ENCODE data around the gene AGBL4. TPM values are rescaled to one million over a fixed set of nuclear protein-coding genes. Genes with fewer than 3 reads are reported as not detected.

The AGBL4 gene
- total RNA-seq, 1 donor from 2014 or later: not detected

- H3K4me3 ChIP-seq: no peak overlapping the region
- intact Hi-C loops (cut with DNase I): no loop called here
- no peaks in the 10 kb centered on the region for H3K9me3 ChIP-seq
- DNase-seq (no peak), ATAC-seq (no peak)
- no peaks in the 10 kb centered on the region for H3K36me3 ChIP-seq
- TF ChIP-seq CTCF (IDR thresholded peaks at IDR 0.05): no peak
- H3K27ac ChIP-seq: no peak overlapping the region
- H3K27me3 ChIP-seq: no peaks in the 10 kb centered on the region
- no peaks in the 10 kb centered on the region for H3K4me1 ChIP-seq
Measured at GRCh38 chr1:49363628-49364027, 660.1 kb downstream of the AGBL4 start.

GRCh38 chr1:49358036-49358435 lies 665.7 kb downstream of the AGBL4 start:
- DNase-seq (no peak), ATAC-seq (no peak)
- H3K4me1 ChIP-seq: no peaks in the 10 kb centered on the region
- no peak overlapping the region for H3K4me3 ChIP-seq
- H3K36me3 ChIP-seq: no peaks in the 10 kb centered on the region
- intact Hi-C loops (cut with DNase I): no loop called here
- H3K27me3 ChIP-seq: no peaks in the 10 kb centered on the region
- H3K27ac ChIP-seq: no peak overlapping the region
- TF ChIP-seq CTCF (IDR thresholded peaks at IDR 0.05): no peak
- H3K9me3 ChIP-seq: no peaks in the 10 kb centered on the region

- Histone ChIP-seq H3K4me3 (no peak overlapping the region), H3K4me1 (no peaks in the 10 kb centered on the region), H3K36me3 (no peaks in the 10 kb centered on the region), H3K27me3 (no peaks in the 10 kb centered on the region), H3K9me3 (no peaks in the 10 kb centered on the region), H3K27ac (no peak overlapping the region)
- intact Hi-C loops (cut with DNase I): no loop called here
- no peak for ATAC-seq
- no peak for DNase-seq
- no peak for TF ChIP-seq CTCF (IDR thresholded peaks at IDR 0.05)
Measured at GRCh38 chr1:49356594-49356993, 667.2 kb downstream of the AGBL4 start.

GRCh38 chr1:49351768-49352167 lies 672.0 kb downstream of the AGBL4 start:
- TF ChIP-seq CTCF (IDR thresholded peaks at IDR 0.05): no peak
- Histone ChIP-seq H3K9me3 (no peaks in the 10 kb centered on the region), H3K4me1 (no peaks in the 10 kb centered on the region), H3K27ac (no peak overlapping the region), H3K4me3 (no peak overlapping the region), H3K36me3 (no peaks in the 10 kb centered on the region), H3K27me3 (no peaks in the 10 kb centered on the region)
- DNase-seq: no peak
- ATAC-seq: no peak
- intact Hi-C loops (cut with DNase I): no loop called here

- TF ChIP-seq CTCF (IDR thresholded peaks at IDR 0.05): no peak
- DNase-seq: no peak
Measured at GRCh38 chr1:49346767-49347349, 676.9 kb downstream of the AGBL4 start.

GRCh38 chr1:49340576-49340975 lies 683.2 kb downstream of the AGBL4 start:
- no peaks in the 10 kb centered on the region for H3K4me1 ChIP-seq
- no peaks in the 10 kb centered on the region for H3K27me3 ChIP-seq
- H3K4me3 ChIP-seq: no peak overlapping the region
- TF ChIP-seq CTCF (IDR thresholded peaks at IDR 0.05): no peak
- DNase-seq (no peak), ATAC-seq (no peak)
- no peak overlapping the region for H3K27ac ChIP-seq
- H3K9me3 ChIP-seq: no peaks in the 10 kb centered on the region
- intact Hi-C loops (cut with DNase I): loop anchor here (5.0 kb wide), 1 partner anchor 118 kb away; no protein-coding TSS in a partner anchor
- H3K36me3 ChIP-seq: no peaks in the 10 kb centered on the region

More at GRCh38 chr1:49346767-49347349, 676.9 kb downstream of the AGBL4 start:
- intact Hi-C loops (cut with DNase I): no loop called here
- Histone ChIP-seq H3K27ac (no peak overlapping the region), H3K27me3 (no peaks in the 10 kb centered on the region), H3K36me3 (no peaks in the 10 kb centered on the region), H3K4me1 (no peaks in the 10 kb centered on the region), H3K4me3 (no peak overlapping the region), H3K9me3 (no peaks in the 10 kb centered on the region)
- ATAC-seq: no peak

All from upper lobe of right lung (tissue), 1 donor.